Stimulated activated CD4-positive, alpha-beta T cell treated with anti-CD3 and anti-CD28 coated beads, Interleukin-4, amount 100 ng/mL, for 24 hours (primary cell): Measurements from ENCODE around the gene CXCL16.
"Not testable (repeated sequence)": the region's sequence is repeated elsewhere in the genome, so short reads cannot be mapped to it uniquely, and the experiment has no call there.

Experiments
- DNase-seq: peaks from one replicate; pipeline ENCODE4 v3.0.0-alpha.2; 2020

Gene CXCL16

DNA sequence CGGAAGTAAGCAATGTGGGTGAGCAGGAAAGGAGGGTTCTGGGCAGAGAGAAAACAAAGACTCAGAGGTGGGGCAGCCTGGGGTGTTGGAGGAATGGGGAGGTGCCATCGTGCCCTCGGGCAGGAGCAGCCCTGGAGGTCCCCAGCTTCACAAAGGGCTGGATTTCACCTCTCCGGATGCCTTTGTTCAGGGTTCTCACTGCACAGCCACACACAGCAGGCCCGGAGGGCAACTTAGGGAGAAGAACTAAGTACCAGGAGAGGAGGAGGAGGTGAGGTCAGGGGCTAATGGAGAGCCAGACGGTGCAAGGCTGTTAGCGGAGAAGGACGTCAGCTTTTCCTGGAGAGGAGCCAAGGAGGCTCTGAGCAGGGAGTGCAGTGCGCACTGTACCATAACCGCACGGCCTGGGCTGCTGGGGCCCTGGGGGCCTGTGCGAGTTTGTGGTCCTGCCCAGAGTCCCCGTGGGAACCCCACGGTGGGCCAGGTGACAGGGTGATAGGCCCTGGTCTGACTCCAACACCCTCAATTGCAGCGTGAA, 20.0 kb downstream of the CXCL16 start:
- DNase-seq, result no peak

GRCh38 chr17:4719146-4719545, 20.6 kb downstream of the CXCL16 start:
- DNase-seq, result no peak

GRCh38 chr17:4718276-4718675, 21.5 kb downstream of the CXCL16 start:
- no peak for DNase-seq

- DNase-seq, result no peak
Observed at GRCh38 chr17:4717791-4718190, 21.9 kb downstream of the CXCL16 start.

DNA sequence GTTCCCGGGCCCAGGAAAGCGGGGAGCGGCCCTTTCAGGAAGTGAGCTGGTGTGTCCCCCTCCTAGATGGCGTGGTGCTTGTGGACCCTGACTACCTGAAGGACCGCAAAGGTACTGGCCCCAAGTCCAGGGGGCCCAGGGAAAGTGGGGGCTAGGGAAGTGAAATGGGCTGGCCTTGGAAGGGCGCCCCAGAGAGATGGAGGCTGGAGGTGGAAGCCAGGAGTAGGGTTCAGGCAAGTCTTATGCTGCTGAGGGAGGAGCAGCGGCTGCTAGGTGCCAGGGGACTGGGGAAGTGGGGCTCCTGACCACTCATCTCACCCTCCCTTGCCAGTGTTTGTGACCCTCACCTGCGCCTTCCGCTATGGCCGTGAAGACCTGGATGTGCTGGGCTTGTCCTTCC, 23.6 kb downstream of the CXCL16 start:
- no peak for DNase-seq

- no peak for DNase-seq
Observed at GRCh38 chr17:4715063-4715744, 24.5 kb downstream of the CXCL16 start.

- not testable (repeated sequence) for DNase-seq
Observed at GRCh38 chr17:4714340-4715062, 25.2 kb downstream of the CXCL16 start.

DNA sequence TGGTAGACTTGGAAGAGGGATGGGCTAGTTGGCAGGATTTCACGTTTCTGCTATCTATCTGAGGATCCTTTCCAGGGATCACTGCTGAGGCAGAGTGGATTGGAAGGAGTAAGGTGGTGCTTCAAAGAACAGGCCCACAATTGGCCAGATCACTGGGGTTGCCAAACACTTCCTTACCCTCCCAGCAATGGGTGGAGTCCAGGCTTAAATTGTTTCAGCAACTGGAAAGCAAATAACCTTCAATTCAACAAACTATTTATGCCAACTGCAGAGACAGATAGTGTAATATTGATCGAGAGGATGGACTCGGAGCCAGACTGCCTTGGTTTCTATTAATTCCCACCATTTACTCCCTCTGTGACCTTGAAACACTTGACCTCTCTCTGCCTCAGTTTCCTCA, 27.2 kb downstream of the CXCL16 start:
- DNase-seq, result no peak

GRCh38 chr17:4711661-4712181, 28.0 kb downstream of the CXCL16 start:
- no peak for DNase-seq

DNA sequence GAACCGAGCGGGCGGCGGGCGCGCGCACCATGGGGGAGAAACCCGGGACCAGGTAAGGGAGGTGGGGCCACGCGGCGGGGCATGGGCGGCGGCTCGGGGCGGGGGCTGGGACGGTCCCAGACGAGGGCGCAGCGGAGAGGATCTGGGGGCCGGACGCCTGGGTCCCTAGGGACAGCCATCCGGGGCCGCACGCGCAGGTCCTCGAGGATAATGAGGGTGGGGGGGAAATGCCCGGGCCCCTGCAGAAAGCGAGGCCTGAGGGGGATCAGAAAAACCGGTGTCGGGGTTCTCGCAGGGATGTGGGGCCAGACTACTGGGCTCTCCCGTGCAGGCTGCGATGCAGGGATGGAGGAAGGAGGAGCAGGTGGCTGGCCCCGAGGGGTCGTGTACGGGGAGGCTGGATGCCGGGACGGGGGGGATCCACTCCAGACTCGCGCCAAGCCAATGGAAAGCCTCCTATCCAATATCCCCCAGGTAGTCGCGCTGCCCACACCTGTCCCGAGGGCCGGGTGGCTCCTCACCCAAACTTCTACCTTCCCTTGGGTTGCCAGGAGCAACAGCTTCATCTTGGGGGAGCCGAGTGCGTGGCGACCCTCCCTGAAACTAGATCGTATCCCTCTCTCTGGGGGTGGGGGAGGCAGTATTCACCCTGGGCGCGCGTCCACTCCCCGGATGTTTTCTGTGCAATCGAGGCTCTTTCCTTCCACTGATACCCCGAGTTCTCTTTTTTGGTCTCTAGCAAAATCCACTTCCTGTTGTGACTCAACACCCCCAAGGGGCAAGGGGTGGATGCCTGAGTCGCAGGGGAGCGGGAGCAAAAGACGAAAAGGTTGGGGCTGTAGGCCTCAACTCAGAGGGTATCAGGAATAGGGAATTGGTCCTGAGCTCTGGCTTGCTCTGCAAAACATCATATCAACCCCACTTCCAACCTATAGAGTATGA, 28.8 kb downstream of the CXCL16 start:
- DNase-seq, result peak; percentile 47

- peak; percentile 96 for DNase-seq
Observed at GRCh38 chr17:4709794-4710692, 29.7 kb downstream of the CXCL16 start, which contains the start of gene ARRB2. ARRB2 (plus strand) TSS chr17:4710632; CDS start chr17:4710722, 90 bp downstream.

DNA sequence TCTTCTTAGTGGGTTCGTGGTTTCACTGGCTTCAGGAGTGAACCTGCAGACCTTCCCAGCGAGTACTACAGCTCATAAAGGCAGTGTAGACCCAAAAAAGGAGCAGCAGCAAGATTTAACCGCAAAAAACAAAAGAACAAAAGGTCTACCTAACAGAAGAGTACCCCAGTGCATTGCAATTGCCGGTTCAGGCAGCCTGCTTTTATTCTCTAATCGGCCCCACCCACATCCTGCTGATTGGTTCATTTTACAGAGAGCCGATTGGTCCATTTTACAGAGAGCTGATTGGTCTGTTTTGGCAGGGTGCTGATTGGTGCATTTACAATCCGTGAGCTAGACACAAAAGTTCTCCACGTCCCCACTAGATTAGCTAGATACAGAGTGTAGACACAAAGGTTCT, 31.3 kb downstream of the CXCL16 start:
- peak; percentile 62 for DNase-seq

GRCh38 chr17:4706121-4706520, 33.6 kb downstream of the CXCL16 start:
- no peak for DNase-seq

GRCh38 chr17:4704991-4705390, 34.7 kb downstream of the CXCL16 start:
- DNase-seq, result no peak

DNA sequence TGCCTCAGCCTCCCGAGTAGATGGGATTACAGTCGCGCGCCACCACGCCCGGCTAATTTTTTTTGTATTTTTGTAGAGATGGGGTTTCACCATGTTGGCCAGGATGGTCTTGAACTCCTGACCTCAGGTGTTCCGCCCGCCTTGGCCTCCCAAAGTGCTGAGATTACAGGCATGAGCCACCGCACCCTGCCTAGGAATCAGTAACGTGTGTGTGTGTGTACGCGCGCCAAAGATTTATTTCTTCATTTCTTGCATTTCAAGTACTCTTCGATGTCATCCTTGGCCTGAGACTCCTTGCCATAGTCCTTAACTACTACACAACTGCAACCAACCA, 35.2 kb downstream of the CXCL16 start:
- DNase-seq, result not testable (repeated sequence)

DNA sequence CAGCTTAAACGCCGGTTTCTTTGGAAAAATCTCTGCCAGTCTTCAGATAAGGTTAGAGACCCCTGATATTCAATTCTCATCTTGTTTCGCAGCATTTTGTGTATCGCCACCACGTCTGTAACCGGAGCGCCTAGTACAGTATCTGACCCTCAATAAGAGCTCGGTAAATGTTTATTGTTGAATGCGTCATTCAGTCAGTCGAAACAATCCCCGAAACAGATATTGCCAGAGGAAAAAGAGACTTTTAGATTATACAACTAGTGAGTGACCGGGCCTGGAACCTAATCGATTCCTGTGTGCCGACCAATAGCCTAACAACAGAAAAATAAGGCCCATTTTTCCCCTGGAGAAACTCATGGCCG, 36.4 kb downstream of the CXCL16 start:
- DNase-seq, result no peak

GRCh38 chr17:4701116-4701515, 38.6 kb downstream of the CXCL16 start:
- DNase-seq, result no peak

GRCh38 chr17:4699401-4700056, 40.2 kb downstream of the CXCL16 start:
- DNase-seq, result not testable (repeated sequence)

GRCh38 chr17:4696437-4696805, 43.3 kb downstream of the CXCL16 start:
- DNase-seq, result peak; percentile 19

- no peak for DNase-seq
Observed at GRCh38 chr17:4693416-4693815, 46.3 kb downstream of the CXCL16 start.

DNA sequence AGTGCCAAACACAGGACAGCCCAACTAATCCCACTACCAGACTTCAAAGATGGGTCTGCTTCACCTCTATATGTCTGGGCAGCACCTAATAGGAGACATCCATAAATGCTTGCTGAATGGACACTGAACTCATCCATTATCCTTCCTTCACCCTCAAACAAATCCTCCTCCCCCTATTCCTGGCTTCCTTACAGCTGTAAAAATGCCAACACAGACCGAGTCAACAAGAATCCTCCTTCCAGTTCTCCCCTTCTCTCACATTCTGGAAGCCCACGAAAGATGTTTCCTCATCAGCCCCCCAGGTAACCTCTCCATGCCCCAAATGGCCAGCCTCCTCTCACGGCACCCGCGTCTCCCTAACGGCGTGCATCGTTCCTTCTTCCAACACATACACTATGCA, 48.0 kb downstream of the CXCL16 start:
- no peak for DNase-seq
